HepG2 (cell line): ENCODE results near the gene ETV2. TPM values are rescaled to one million over a fixed set of nuclear protein-coding genes. Genes with fewer than 3 reads are reported as not detected.

Experiments used
- EHMT2 ChIP-seq: fragments of 200-600 bp; sonication (generic); IDR thresholded peaks from 2 replicates; pipeline ENCODE4 v1.7.0; 2017; ENCODE audit warnings: antibody characterized with exemption, low read depth, low read length, borderline replicate concordance
- HMGA1 ChIP-seq: sonication (generic); formaldehyde crosslinking; conservative IDR thresholded peaks from 2 replicates; pipeline ENCODE4 v1.4.0; 2020; ENCODE audit warnings: missing genetic modification reagents
- HOMEZ ChIP-seq: IDR thresholded peaks from 2 replicates; pipeline ENCODE4 v1.6.1; 2016; ENCODE audit warnings: low read depth
- MAFG ChIP-seq: sonication (generic); formaldehyde crosslinking; IDR thresholded peaks from 2 replicates; pipeline ENCODE4 v1.5.1; 2020; ENCODE audit warnings: mild to moderate bottlenecking, missing genetic modification reagents
- MZF1 ChIP-seq: sonication (generic); formaldehyde crosslinking; IDR thresholded peaks from 2 replicates; pipeline ENCODE4 v1.8.1; 2023; ENCODE audit warnings: mild to moderate bottlenecking, missing genetic modification reagents, borderline replicate concordance
- NR2F2 ChIP-seq: IDR thresholded peaks from 2 replicates; pipeline ENCODE4 v1.6.1; 2012; ENCODE audit warnings: low read depth, inconsistent platforms, borderline replicate concordance
- PREB ChIP-seq: sonication (generic); formaldehyde crosslinking; IDR thresholded peaks from 2 replicates; pipeline ENCODE4 v1.4.0; 2020; ENCODE audit warnings: missing genetic modification reagents
- REST ChIP-seq, 2 experiments: IDR thresholded peaks; 2 replicates each; pipeline ENCODE4 v1.6.1; 2011 to 2012; ENCODE audit warnings: low read length in 2 of 2, borderline replicate concordance in 1 of 2, low read depth in 1 of 2, mild to moderate bottlenecking in 1 of 2, moderate library complexity in 1 of 2
- SALL2 ChIP-seq: sonication (generic); formaldehyde crosslinking; IDR thresholded peaks from 2 replicates; pipeline ENCODE4 v1.8.1; 2023; ENCODE audit warnings: mild to moderate bottlenecking, missing genetic modification reagents, inconsistent platforms
- SP4 ChIP-seq: sonication (generic); formaldehyde crosslinking; IDR thresholded peaks from 2 replicates; pipeline ENCODE4 v1.8.1; 2023; ENCODE audit warnings: mild to moderate bottlenecking, missing genetic modification reagents
- ZBTB14 ChIP-seq: sonication (generic); formaldehyde crosslinking; IDR thresholded peaks from 2 replicates; pipeline ENCODE4 v1.4.0; 2020; ENCODE audit warnings: missing genetic modification reagents
- ZBTB4 ChIP-seq: sonication (generic); formaldehyde crosslinking; IDR thresholded peaks from 2 replicates; pipeline ENCODE4 v1.4.0; 2020; ENCODE audit warnings: missing genetic modification reagents, mild to moderate bottlenecking, borderline replicate concordance
- ZFP1 ChIP-seq: IDR thresholded peaks from 2 replicates; pipeline ENCODE4 v1.6.1; 2016
- ZFP36 ChIP-seq: fragments of 150-350 bp; IDR thresholded peaks from 2 replicates; pipeline ENCODE4 v1.6.1; 2018; ENCODE audit warnings: borderline replicate concordance, low read length, low read depth; ENCODE audit not compliant: partially characterized antibody
- ZKSCAN5 ChIP-seq: sonication (generic); formaldehyde crosslinking; IDR thresholded peaks from 2 replicates; pipeline ENCODE4 v1.5.1; 2020; ENCODE audit warnings: mild to moderate bottlenecking, missing genetic modification reagents
- ZNF282 ChIP-seq: fragments of 450-650 bp; IDR thresholded peaks from 2 replicates; pipeline ENCODE4 v1.6.1; 2018; ENCODE audit not compliant: partially characterized antibody
- ZNF510 ChIP-seq: sonication (generic); formaldehyde crosslinking; IDR thresholded peaks from 2 replicates; pipeline ENCODE4 v1.4.0; 2020; ENCODE audit warnings: low read depth, mild to moderate bottlenecking, missing genetic modification reagents
- polyA plus RNA-seq, 8 experiments: library from polyadenylated mRNA; depleted of rRNA in 3 of 8; stranded (reverse) in 7 of 8; unstranded in 1 of 8; fragments of >200 nt; fragmentation: Illumina TruSeq in 4 of 8; extraction: Trizol in 4 of 8; gene quantifications; 2 replicates each; pipeline versions ENCODE4 v1.2.1 to v1.2.3, GENCODE V29; 2011 to 2016; ENCODE audit warnings: low read depth in 4 of 8, missing spikeins in 1 of 8, mixed read lengths in 1 of 8; ENCODE audit not compliant: insufficient read depth in 1 of 8
- total RNA-seq, 5 experiments: library from RNA; depleted of rRNA; stranded (reverse); fragments of >200 nt; fragmentation: Illumina TruSeq; extraction: Trizol; gene quantifications; 2 replicates each; pipeline ENCODE4 v1.2.3, GENCODE V29; 2016; ENCODE audit warnings: low read depth in 1 of 5

The ETV2 gene
- total and polyA plus RNA-seq, 2 of the 13 experiments (the other 11 are each of a cell fraction or from before 2014, with no cell fraction given): 0.07 to 0.20 TPM

GRCh38 chr19:35643255-35644205, 2.0 kb downstream of the ETV2 start (continued):
- TF ChIP-seq PREB (0 out of 2 replicates have a peak, but pooled peaks have one; percentile 75), MZF1 (CRISPR knock-in tag) (no peak), ZFP36 (no peak), HMGA1 (CRISPR knock-in tag) (no peak), ZKSCAN5 (CRISPR knock-in tag) (no peak), SP4 (peak; percentile 87), ZBTB14 (CRISPR knock-in tag) (peak; percentile 57; the same call in 1 of the 2 replicates), REST (IDR thresholded peaks at IDR 0.05; ENCODE audit: borderline replicate concordance in 1 of 2, low read depth in 1 of 2, low read length in 2 of 2) (peak in 1 of 2 experiments; percentile 47; a peak in 1 of 4 replicates), ZNF282 (no peak), NR2F2 (no peak), EHMT2 (no peak), HOMEZ (CRISPR knock-in tag) (peak; percentile 46; the same call in 1 of the 2 replicates), ZFP1 (CRISPR knock-in tag) (no peak), ZNF510 (CRISPR knock-in tag) (no peak), MAFG (CRISPR knock-in tag) (no peak), ZBTB4 (CRISPR knock-in tag) (no peak), SALL2 (CRISPR knock-in tag) (0 out of 2 replicates have a peak, but pooled peaks have one; percentile 65)
